Calu3 (cell line): ENCODE data around the gene EHBP1L1. TPM values are rescaled to one million over a fixed set of nuclear protein-coding genes. Genes with fewer than 3 reads are reported as not detected.

Source experiments
- BruUV-seq: library from RNA; stranded (reverse); fragments of 400-500 nt; replicated peaks from 2 replicates; lab custom pipeline; 2021; lab: Mats Ljungman, UMichigan
- CTCF ChIA-PET: fragments of 300-600 bp; sonication (Branson Sonifier 250); formaldehyde crosslinking; loops from one replicate; lab custom pipeline; 2022; ENCODE audit warnings: antibody characterized with exemption; lab: Charles Lee
- DNase-seq: peaks from one replicate; pipeline ENCODE4 v3.0.0; 2022
- H3K27ac Mint-ChIP-seq: one replicate; pipeline ENCODE4 v1.8.0; 2022; ENCODE audit warnings: mixed read lengths; ENCODE audit not compliant: unreplicated experiment
- H3K27me3 Mint-ChIP-seq: one replicate; pipeline ENCODE4 v1.8.0; 2022; ENCODE audit warnings: mixed read lengths; ENCODE audit not compliant: unreplicated experiment
- H3K36me3 Mint-ChIP-seq: one replicate; pipeline ENCODE4 v1.8.0; 2022; ENCODE audit warnings: mild to moderate bottlenecking, moderate library complexity, mixed read lengths; ENCODE audit not compliant: insufficient read depth, unreplicated experiment
- H3K4me1 Mint-ChIP-seq: one replicate; pipeline ENCODE4 v1.8.0; 2022; ENCODE audit warnings: mild to moderate bottlenecking, low read depth, mixed read lengths; ENCODE audit not compliant: unreplicated experiment
- H3K4me3 Mint-ChIP-seq: one replicate; pipeline ENCODE4 v1.8.0; 2022; ENCODE audit warnings: mild to moderate bottlenecking, low read depth, moderate library complexity, mixed read lengths; ENCODE audit not compliant: unreplicated experiment
- H3K9me3 Mint-ChIP-seq: one replicate; pipeline ENCODE4 v1.8.0; 2022; ENCODE audit warnings: low read depth, mixed read lengths; ENCODE audit not compliant: unreplicated experiment
- CTCF ChIP-seq: fragments of 200-600 bp; IDR thresholded peaks from one replicate; pipeline ENCODE4 v1.8.0; 2022; ENCODE audit warnings: antibody characterized with exemption; ENCODE audit not compliant: unreplicated experiment
- intact Hi-C: fragments of 100-400 bp; cut with micrococcal nuclease; formaldehyde crosslinking; loops from one replicate; pipeline ENCODE4 v1.10.0; 2022; ENCODE audit not compliant: unreplicated experiment
- total RNA-seq: library from RNA; stranded (reverse); gene quantifications from 2 replicates; pipeline ENCODE4 v1.2.3, GENCODE V29; 2022

Gene EHBP1L1
- total RNA-seq, 1 experiment from 2014 or later = 73.7 TPM

- H3K27ac Mint-ChIP-seq = no peak overlapping the region
- CTCF ChIA-PET = no interaction called here
- no peak for DNase-seq
- H3K36me3 Mint-ChIP-seq = peaks cover 77% of the 10 kb centered on the region
- TF ChIP-seq CTCF = no peak
- BruUV-seq = no TSS peak
- H3K4me3 Mint-ChIP-seq = no peak overlapping the region
- H3K27me3 Mint-ChIP-seq = no peaks in the 10 kb centered on the region
- no peaks in the 10 kb centered on the region for H3K9me3 Mint-ChIP-seq
- H3K4me1 Mint-ChIP-seq = peaks cover 31% of the 10 kb centered on the region
- intact Hi-C loops = no loop called here
Observed at GRCh38 chr11:65542738-65543390, 33.0 kb upstream of the EHBP1L1 start.

- no TSS peak for BruUV-seq
- Mint-ChIP-seq H3K27ac (peak overlapping the region; percentile 8), H3K27me3 (no peaks in the 10 kb centered on the region), H3K36me3 (peaks cover 78% of the 10 kb centered on the region), H3K4me3 (peak overlapping the region; percentile 54), H3K9me3 (no peaks in the 10 kb centered on the region), H3K4me1 (peaks cover 31% of the 10 kb centered on the region)
- CTCF ChIA-PET = no interaction called here
- intact Hi-C loops = no loop called here
- no peak for TF ChIP-seq CTCF
- DNase-seq = no peak
Observed at GRCh38 chr11:65545853-65546216, 30.0 kb upstream of the EHBP1L1 start.

GRCh38 chr11:65546217-65546958 lies 29.5 kb upstream of the EHBP1L1 start:
- TF ChIP-seq CTCF = no peak
- CTCF ChIA-PET = interaction anchor here (0.6 to 0.7 kb wide), 2 partner anchors 26 to 463 kb away, joined by 6 read pairs; no protein-coding TSS in a partner anchor
- Mint-ChIP-seq H3K4me1 (peaks cover 36% of the 10 kb centered on the region), H3K27me3 (no peaks in the 10 kb centered on the region), H3K4me3 (peak overlapping the region; percentile 54), H3K27ac (peak overlapping the region; percentile 8), H3K9me3 (no peaks in the 10 kb centered on the region), H3K36me3 (peaks cover 78% of the 10 kb centered on the region)
- DNase-seq = peak; percentile 99
- TSS peak; percentile 48 for BruUV-seq
- intact Hi-C loops = no loop called here

GRCh38 chr11:65547446-65548125 lies 28.3 kb upstream of the EHBP1L1 start:
- Mint-ChIP-seq H3K27ac (no peak overlapping the region), H3K9me3 (no peaks in the 10 kb centered on the region), H3K36me3 (peaks cover 78% of the 10 kb centered on the region), H3K4me1 (peaks cover 38% of the 10 kb centered on the region), H3K27me3 (no peaks in the 10 kb centered on the region), H3K4me3 (peak overlapping the region; percentile 23)
- TF ChIP-seq CTCF = no peak
- no peak for DNase-seq
- CTCF ChIA-PET = no interaction called here
- BruUV-seq = no TSS peak
- intact Hi-C loops = no loop called here
